Measurements from ENCODE around the gene ACTMAP.

ACTMAP gene

DNA sequence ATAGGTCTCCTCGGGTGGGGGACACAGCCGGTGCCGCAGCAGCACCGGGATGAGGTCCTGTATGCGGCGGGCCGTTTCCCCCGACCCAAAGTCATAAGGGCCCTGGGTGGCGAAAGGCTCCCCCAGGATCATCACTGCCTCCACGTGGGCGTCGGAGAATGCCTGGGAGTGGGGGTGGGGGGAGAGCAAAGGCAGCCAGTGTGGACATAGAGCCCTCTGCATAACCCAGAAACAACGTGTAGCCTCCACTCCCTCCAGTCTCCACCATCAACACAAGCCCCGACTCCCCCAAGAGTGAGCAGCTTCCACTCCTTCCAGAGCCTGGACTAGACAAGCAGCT is 58.1 kb downstream of the ACTMAP start:
- DNase-seq = no peak

DNA sequence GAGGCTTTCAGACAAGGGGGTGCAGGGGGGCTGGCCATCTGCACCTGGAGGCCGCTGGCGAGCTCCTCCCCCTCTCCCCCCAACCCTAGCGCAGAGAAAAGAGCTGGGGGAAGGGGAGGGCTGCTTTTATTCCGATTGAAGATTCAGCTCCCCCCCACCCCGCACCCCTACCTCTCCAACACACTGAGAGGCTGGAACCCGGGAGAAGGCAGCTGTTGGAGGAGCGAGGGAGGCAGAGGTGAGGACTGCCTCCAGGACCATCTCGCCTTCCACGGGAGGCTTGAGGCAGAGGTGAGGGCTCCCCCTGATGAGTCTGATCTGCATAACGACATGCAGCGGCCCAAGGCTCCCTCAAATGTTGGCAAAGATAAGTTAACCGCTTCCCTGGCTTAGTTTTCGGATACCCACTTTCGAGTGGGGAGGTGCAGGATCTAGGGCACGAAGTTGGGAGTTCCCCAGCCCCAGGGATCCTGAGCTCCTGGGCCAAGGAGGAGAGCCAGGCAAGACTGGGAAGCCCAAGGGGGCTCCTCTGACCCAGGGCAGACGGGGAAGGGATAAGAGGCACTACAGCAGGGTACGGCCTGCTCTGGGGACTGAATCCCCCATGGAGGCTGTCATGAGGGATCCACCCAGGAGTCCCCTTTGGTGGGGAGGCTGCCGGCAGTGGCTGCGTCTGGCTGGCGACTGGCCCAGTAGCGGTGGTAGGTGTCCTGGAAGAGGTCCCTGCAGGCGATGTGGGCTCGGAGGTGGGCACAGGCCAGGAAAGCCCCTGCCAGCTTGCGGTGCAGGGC is 58.7 kb downstream of the ACTMAP start:
- no peak for DNase-seq

All from NCI-H510A (cell line).